ENCODE results near the gene SH3BP5L.

SH3BP5L gene

DNA sequence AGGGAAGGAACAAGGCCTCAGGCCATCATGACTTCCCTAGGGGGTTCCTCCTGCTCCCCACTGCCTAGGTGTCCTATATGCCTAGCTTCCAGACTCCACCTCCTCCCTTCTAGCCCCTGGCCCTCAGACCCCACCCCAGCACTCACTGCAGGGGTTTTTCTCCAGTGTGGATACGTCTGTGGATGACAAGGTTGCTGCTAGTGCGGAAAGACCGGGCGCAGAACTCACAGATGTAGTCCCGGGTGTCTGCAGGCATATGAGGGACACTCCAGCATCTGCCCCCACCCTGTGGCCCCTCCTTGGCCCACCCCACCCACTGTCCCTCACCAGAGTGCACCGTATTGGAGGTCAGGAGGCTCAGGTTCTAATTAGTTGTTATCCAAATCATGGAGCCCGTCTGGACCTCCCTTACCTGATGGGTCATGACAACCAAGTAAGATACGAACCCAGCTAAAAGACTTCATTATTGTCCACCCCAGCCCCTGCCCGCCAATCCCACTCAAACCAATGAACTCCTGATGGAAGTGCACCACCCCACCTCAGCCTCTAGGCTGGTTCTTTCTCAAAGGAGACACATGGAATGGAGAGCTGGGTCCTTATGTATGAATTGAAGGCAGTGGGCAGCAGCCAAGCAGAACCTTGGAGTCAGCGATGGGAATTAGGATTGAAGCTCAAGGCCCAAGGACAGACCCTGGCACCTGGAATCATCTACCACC lies 25.0 kb upstream of the SH3BP5L start:
- Histone ChIP-seq H3K27ac (ENCODE audit: low read length) (no peak overlapping the region), H3K36me3 (ENCODE audit: insufficient read depth, low read length) (peaks cover 98% of the 10 kb centered on the region)
- TF ChIP-seq CTCF (IDR thresholded peaks at IDR 0.05; ENCODE audit: borderline replicate concordance, extremely low read depth, low read length, poor library complexity, severe bottlenecking) (no peak), EZH2 (IDR thresholded peaks at IDR 0.05; ENCODE audit: borderline replicate concordance, low read depth, low read length, severe bottlenecking) (no peak)

GRCh38 chr1:248850124-248850523 lies 24.4 kb upstream of the SH3BP5L start:
- Histone ChIP-seq H3K27me3 (ENCODE audit: insufficient read depth, low read length, poor library complexity) (no peaks in the 10 kb centered on the region), H3K9ac (ENCODE audit: low read depth, low read length) (no peak overlapping the region), H4K20me1 (ENCODE audit: insufficient read depth, low read length) (peaks cover 23% of the 10 kb centered on the region; the same call in 1 of the 2 replicates), H3K79me2 (ENCODE audit: insufficient read depth, low read length) (peaks cover 9% of the 10 kb centered on the region; the same call in 1 of the 2 replicates), H3K36me3 (ENCODE audit: insufficient read depth, low read length) (peaks cover 98% of the 10 kb centered on the region), H2AFZ (ENCODE audit: low read depth, low read length) (no peak overlapping the region), H3K4me2 (ENCODE audit: insufficient read depth, low read length) (no peak overlapping the region), H3K4me3 (ENCODE audit: low read depth in 1 of 2, low read length in 2 of 2) (no peak overlapping the region), H3K27ac (ENCODE audit: low read length) (no peak overlapping the region), H3K9me3 (ENCODE audit: insufficient read depth, low read length, severe bottlenecking) (no peaks in the 10 kb centered on the region), H3K4me1 (ENCODE audit: insufficient read depth, low read length) (no peaks in the 10 kb centered on the region)
- no peak for TF ChIP-seq EZH2 (IDR thresholded peaks at IDR 0.05; ENCODE audit: borderline replicate concordance, low read depth, low read length, severe bottlenecking)
- TF ChIP-seq CTCF (IDR thresholded peaks at IDR 0.05; ENCODE audit: borderline replicate concordance, extremely low read depth, low read length, poor library complexity, severe bottlenecking) = no peak
- no peak for DNase-seq
- no peak; the same call in 2 of the 3 replicates for ATAC-seq (ENCODE audit: insufficient read depth, low read depth)

More for the DNA sequence above, 25.0 kb upstream of the SH3BP5L start:
- H3K4me2 ChIP-seq (ENCODE audit: insufficient read depth, low read length) = no peak overlapping the region
- DNase-seq (no peak), ATAC-seq (ENCODE audit: insufficient read depth, low read depth) (peak; percentile 11; the same call in 1 of the 3 replicates)
- no peak overlapping the region for H3K9ac ChIP-seq (ENCODE audit: low read depth, low read length)
- peaks cover 23% of the 10 kb centered on the region; the same call in 1 of the 2 replicates for H4K20me1 ChIP-seq (ENCODE audit: insufficient read depth, low read length)
- 0 out of 2 replicates have a peak, but pooled peaks cover 3% of the 10 kb centered on the region for H3K4me1 ChIP-seq (ENCODE audit: insufficient read depth, low read length)
- no peaks in the 10 kb centered on the region for H3K27me3 ChIP-seq (ENCODE audit: insufficient read depth, low read length, poor library complexity)
- H3K4me3 ChIP-seq (ENCODE audit: low read depth in 1 of 2, low read length in 2 of 2) = no peak overlapping the region
- H3K9me3 ChIP-seq (ENCODE audit: insufficient read depth, low read length, severe bottlenecking) = no peaks in the 10 kb centered on the region
- H3K79me2 ChIP-seq (ENCODE audit: insufficient read depth, low read length) = peaks cover 9% of the 10 kb centered on the region; the same call in 1 of the 2 replicates
- H2AFZ ChIP-seq (ENCODE audit: low read depth, low read length) = no peak overlapping the region

DNA sequence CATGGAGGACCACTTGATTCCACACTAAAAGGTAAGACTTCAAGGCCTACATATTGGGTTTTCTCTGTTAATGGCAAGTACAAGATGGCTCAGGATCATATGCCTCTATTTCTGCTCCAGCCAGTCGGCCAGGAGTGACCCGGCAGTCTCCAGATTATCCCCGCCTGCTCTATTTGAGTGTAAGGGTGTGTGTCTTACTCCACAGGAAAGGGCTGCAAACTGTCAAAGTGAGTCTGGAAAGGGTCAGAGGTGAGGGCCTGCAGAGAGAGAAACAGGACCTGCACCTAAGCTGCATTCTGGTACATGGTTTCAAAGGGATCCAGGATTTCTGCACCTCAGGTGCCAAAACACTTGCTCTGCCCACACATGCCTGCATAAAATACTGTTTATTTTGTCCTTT lies 23.9 kb upstream of the SH3BP5L start:
- no peak overlapping the region for H3K4me3 ChIP-seq (ENCODE audit: low read depth in 1 of 2, low read length in 2 of 2)
- DNase-seq = no peak
- H3K4me2 ChIP-seq (ENCODE audit: insufficient read depth, low read length) = no peak overlapping the region
- ATAC-seq (ENCODE audit: insufficient read depth, low read depth) = no peak
- peaks cover 23% of the 10 kb centered on the region for H4K20me1 ChIP-seq (ENCODE audit: insufficient read depth, low read length)
- H3K79me2 ChIP-seq (ENCODE audit: insufficient read depth, low read length) = peaks cover 9% of the 10 kb centered on the region; the same call in 1 of the 2 replicates
- H3K4me1 ChIP-seq (ENCODE audit: insufficient read depth, low read length) = no peaks in the 10 kb centered on the region
- H3K36me3 ChIP-seq (ENCODE audit: insufficient read depth, low read length) = peaks cover 98% of the 10 kb centered on the region
- TF ChIP-seq EZH2 (IDR thresholded peaks at IDR 0.05; ENCODE audit: borderline replicate concordance, low read depth, low read length, severe bottlenecking) = no peak
- no peaks in the 10 kb centered on the region for H3K9me3 ChIP-seq (ENCODE audit: insufficient read depth, low read length, severe bottlenecking)
- no peak overlapping the region for H3K27ac ChIP-seq (ENCODE audit: low read length)
- H3K27me3 ChIP-seq (ENCODE audit: insufficient read depth, low read length, poor library complexity) = no peaks in the 10 kb centered on the region
- H2AFZ ChIP-seq (ENCODE audit: low read depth, low read length) = no peak overlapping the region
- no peak overlapping the region for H3K9ac ChIP-seq (ENCODE audit: low read depth, low read length)

DNA sequence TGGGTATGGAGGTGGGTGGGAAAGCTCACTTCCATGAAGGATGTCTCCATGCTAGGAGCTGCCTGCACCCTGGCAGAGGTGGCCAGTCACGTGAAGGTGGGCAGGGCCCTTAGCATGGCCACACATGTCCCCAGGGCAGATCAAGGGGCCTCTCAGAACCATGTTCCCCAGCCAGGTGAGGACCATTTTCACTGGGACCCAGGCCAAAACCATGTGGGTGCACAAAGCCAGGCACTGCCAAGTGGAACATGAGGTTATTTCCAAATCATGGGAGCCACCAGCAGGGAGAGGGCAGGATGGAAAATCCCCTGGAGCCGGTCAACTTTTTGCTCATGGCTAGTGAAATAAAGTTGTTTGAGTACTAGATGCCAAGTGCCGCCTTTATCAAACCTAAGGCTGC lies 23.4 kb upstream of the SH3BP5L start:
- DNase-seq (no peak), ATAC-seq (ENCODE audit: insufficient read depth, low read depth) (no peak)
- Histone ChIP-seq H4K20me1 (ENCODE audit: insufficient read depth, low read length) (peaks cover 27% of the 10 kb centered on the region), H3K27me3 (ENCODE audit: insufficient read depth, low read length, poor library complexity) (no peaks in the 10 kb centered on the region), H3K4me2 (ENCODE audit: insufficient read depth, low read length) (no peak overlapping the region), H3K79me2 (ENCODE audit: insufficient read depth, low read length) (peaks cover 12% of the 10 kb centered on the region; the same call in 1 of the 2 replicates), H3K9ac (ENCODE audit: low read depth, low read length) (no peak overlapping the region), H3K36me3 (ENCODE audit: insufficient read depth, low read length) (peaks cover 98% of the 10 kb centered on the region), H3K4me3 (ENCODE audit: low read depth in 1 of 2, low read length in 2 of 2) (no peak overlapping the region), H3K9me3 (ENCODE audit: insufficient read depth, low read length, severe bottlenecking) (no peaks in the 10 kb centered on the region), H2AFZ (ENCODE audit: low read depth, low read length) (no peak overlapping the region), H3K27ac (ENCODE audit: low read length) (no peak overlapping the region), H3K4me1 (ENCODE audit: insufficient read depth, low read length) (no peaks in the 10 kb centered on the region)
- no peak for TF ChIP-seq CTCF (IDR thresholded peaks at IDR 0.05; ENCODE audit: borderline replicate concordance, extremely low read depth, low read length, poor library complexity, severe bottlenecking)
- no peak for TF ChIP-seq EZH2 (IDR thresholded peaks at IDR 0.05; ENCODE audit: borderline replicate concordance, low read depth, low read length, severe bottlenecking)

Measured in DND-41 (cell line).